NCI-H187 (cell line): ENCODE data around the gene AP1M2.
A peak's percentile ranks its signal among the peaks of the same experiment; 100 is the strongest.
"Not testable (repeated sequence)": the region's sequence is repeated elsewhere in the genome, so short reads cannot be mapped to it uniquely, and the experiment has no call there.

Source experiments
- DNase-seq, 2 experiments: peaks; one replicate each; lab custom pipeline; 2025; lab: John Stamatoyannopoulos, UW

Gene AP1M2

DNA sequence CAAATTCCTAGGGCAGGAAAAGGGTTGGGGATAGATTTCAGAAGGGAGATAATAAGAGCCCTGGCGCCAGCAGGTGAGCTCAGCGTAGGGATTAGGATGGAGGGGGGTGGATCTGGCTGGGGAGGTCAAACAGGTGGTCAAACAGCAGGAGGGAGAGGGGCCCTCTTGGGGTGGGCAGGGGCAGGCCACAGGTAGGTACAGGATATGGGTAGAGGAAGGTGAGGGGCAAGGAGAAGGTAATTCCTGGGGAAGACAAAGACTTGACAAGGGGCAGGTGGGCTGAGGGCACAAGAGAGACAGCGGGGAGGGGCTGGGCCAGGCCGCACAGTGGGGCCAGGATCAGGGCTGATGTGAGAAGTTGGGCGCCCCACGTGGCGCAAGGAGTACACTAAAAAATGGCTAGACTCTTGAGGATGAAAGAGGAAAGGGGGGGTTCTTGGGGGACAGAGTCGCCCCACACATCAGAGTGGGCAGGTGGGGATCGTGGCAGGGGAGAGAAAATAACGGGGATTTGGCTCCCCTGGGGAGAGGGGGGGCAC, 22.0 kb downstream of the AP1M2 start:
- no peak for DNase-seq

- no peak for DNase-seq
Observed at GRCh38 chr19:10562609-10563008, 24.5 kb downstream of the AP1M2 start.

GRCh38 chr19:10560154-10560553, 27.0 kb downstream of the AP1M2 start:
- no peak for DNase-seq

- no peak for DNase-seq
Observed at GRCh38 chr19:10557603-10558197, 29.4 kb downstream of the AP1M2 start.

GRCh38 chr19:10555610-10555973, 31.5 kb downstream of the AP1M2 start:
- DNase-seq, result no peak

- no peak for DNase-seq
Observed at GRCh38 chr19:10554760-10555609, 32.1 kb downstream of the AP1M2 start.

- no peak for DNase-seq
Observed at GRCh38 chr19:10553943-10554381, 33.1 kb downstream of the AP1M2 start.

DNA sequence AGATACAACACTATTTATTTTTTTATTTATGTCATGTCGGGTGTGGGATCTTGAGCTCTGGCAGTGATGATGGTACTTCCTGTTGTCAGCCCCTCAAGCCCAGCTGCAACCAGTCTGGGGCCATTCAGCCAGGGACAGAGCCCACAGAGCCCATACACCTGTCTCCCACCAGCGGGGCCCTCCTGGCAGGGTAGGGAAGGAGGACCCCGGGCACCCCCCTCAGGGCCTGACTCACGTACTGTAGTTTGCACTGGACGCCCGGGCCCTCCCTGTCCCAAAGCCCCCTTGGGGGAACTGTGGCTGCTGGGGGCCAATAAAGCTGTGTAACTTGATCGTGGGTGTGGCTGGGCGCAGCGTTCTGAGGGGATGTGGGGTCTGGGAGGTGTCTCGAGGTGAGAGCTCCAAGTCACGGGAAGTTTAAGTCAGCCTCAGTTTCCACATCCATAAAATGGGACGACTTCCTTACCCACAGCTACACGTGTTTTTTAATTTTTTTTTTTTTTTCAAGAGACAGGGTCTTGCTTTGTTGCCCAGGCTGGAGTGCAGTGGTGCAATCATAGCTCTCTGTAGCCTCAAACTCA, 33.9 kb downstream of the AP1M2 start:
- no peak for DNase-seq

- no peak for DNase-seq
Observed at GRCh38 chr19:10552510-10553053, 34.5 kb downstream of the AP1M2 start.

DNA sequence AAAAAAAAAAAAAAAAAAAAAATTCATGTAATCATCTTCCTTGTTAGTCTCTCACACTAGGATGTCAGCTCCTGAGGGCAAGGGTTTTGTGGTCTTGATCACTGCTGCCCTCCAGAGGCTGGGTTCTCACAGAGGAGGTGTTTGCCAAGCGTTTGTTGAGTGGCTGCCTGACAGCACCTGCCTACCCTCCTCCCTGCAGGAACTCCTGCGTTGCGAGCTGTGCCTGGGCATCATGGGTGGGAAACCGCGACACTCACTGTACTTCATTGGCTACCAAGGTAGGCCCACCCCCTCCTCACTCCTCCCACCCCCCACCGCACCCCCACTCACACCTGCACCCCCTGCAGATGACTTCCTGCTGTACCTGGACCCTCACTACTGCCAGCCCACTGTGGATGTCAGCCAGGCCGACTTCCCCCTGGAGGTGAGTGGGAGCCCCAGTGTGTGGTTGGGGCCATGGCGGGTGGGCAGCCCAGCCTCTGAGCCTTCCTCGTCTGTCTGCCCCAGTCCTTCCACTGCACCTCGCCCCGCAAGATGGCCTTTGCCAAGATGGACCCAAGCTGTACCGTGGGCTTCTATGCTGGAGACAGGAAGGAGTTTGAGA, 35.3 kb downstream of the AP1M2 start:
- no peak for DNase-seq

- not testable (repeated sequence) for DNase-seq
Observed at GRCh38 chr19:10551006-10551405, 36.1 kb downstream of the AP1M2 start.

GRCh38 chr19:10550336-10550735, 36.8 kb downstream of the AP1M2 start:
- no peak for DNase-seq

DNA sequence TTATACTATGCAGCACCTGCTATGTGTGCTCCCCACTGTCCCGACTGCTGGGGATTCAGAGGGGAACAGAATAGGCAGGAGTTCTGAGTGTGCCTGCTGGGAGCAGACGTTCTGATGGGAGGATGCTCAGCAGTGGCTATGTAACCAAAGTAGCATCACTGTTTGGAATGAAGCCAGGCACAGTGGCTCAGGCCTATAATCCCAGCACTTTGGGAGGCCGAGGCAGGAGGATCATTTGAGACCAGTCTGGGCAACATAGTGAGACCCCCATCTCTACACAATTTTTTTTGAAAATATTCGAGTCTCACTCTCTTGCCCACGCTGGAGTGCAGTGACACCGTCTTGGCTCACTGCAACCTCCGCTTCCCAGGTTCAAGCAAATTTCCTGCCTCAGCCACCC, 37.4 kb downstream of the AP1M2 start:
- no peak for DNase-seq

DNA sequence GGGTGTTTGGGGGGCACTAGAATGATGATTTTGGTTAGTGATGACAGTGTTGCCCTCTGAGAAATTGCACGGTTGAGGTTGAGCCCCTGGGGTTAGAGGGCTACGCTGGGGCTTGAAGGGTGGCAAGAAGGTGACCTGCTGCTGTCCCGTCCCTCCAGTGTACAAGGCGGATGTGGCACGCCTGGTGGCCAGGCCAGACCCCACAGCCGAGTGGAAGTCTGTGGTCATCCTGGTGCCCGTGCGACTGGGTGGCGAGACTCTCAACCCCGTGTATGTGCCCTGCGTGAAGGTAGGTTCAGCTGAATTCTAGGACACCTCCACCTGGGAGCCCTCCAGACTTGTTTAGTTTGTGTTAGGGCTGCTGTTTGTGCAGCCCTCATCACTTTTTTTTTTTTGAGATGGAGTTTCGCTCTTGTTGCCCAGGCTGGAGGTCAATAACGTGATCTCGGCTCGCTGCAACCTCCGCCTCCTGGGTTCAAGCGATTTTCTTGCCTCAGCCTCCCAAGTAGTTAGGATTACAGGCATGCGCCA, 38.3 kb downstream of the AP1M2 start:
- DNase-seq, result no peak

- DNase-seq, result no peak
Observed at GRCh38 chr19:10546817-10547216, 40.3 kb downstream of the AP1M2 start.

GRCh38 chr19:10544753-10545251, 42.3 kb downstream of the AP1M2 start:
- no peak for DNase-seq

GRCh38 chr19:10544242-10544752, 42.8 kb downstream of the AP1M2 start:
- DNase-seq, result no peak

GRCh38 chr19:10543420-10544241, 43.5 kb downstream of the AP1M2 start, which contains the start of gene ATG4D:
Gene ATG4D (plus strand): TSS chr19:10543904. CDS start chr19:10544091, 187 bp downstream.
- DNase-seq, result peak; percentile 80 to 81

- no peak for DNase-seq
Observed at GRCh38 chr19:10543059-10543419, 44.1 kb downstream of the AP1M2 start.

GRCh38 chr19:10539016-10539415, 48.1 kb downstream of the AP1M2 start:
- not testable (repeated sequence) for DNase-seq
